Adipose tissue (tissue), 3 donors: ENCODE measurements around the gene RASAL2. TPM values are rescaled to one million over a fixed set of nuclear protein-coding genes. Genes with fewer than 3 reads are reported as not detected.
"Not testable (repeated sequence)": the region's sequence is repeated elsewhere in the genome, so short reads cannot be mapped to it uniquely, and the experiment has no call there.

ENCODE experiments used
- H3K27ac ChIP-seq: one replicate; pipeline ENCODE4 v1.5.1; 2013; ENCODE audit warnings: low read depth, low read length
- WGBS, 3 donors: extraction: QIAGEN DNeasy Blood & Tissue Kit; methylation state at CpG; one replicate each; pipeline ENCODE4 v1.1.7; 2013; 5-methylcytosine and 5-hydroxymethylcytosine counted together
- polyA plus RNA-seq, 3 donors: library from polyadenylated mRNA; stranded (reverse); fragments of 200-250 nt; gene quantifications; one replicate each; pipeline ENCODE4 v1.2.3, GENCODE V29; 2013
- donor health status: healthy with polysubstance abuse.
- donor health status: Bipolar disorder and iron deficiency.
- donor health status: healthy.

RASAL2 gene
- polyA plus RNA-seq, 3 donors = 2.8 to 7.0 (median 3.3) TPM

- WGBS, 3 donors = 95 to 97% (median 97%) methylated on average over 3 of the region's 3 CpGs
- not testable (repeated sequence) for H3K27ac ChIP-seq
Measured at GRCh38 chr1:178248284-178248683, 154.4 kb downstream of the RASAL2 start.

- not testable (repeated sequence) for H3K27ac ChIP-seq
- WGBS, 3 donors = 92 to 96% (median 95%) methylated on average over 3 of the region's 3 CpGs
Measured at GRCh38 chr1:178253581-178253980, 159.7 kb downstream of the RASAL2 start.

- H3K27ac ChIP-seq = no peak overlapping the region
Measured at GRCh38 chr1:178254433-178254832, 160.5 kb downstream of the RASAL2 start.

DNA sequence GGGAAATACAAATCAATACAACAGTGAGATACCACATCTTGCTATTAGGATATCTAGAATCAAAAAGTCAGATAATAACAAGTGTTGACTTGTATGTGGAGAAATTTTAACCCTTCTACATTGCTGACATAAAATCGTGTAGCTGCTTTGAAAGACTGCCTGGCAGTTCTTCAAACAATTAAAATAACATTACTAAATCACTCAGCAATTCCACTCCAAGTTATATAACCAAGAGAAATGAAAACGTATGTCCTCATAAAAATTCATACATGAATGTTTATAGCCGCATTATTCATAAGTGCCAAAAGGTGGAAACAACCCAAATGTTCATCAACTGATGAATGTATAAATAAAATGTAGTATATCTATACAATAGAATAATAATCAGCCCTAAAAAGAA is 164.6 kb downstream of the RASAL2 start:
- WGBS, 3 donors = 73 to 83% (median 74%) methylated on average over 3 of the region's 3 CpGs
- no peak overlapping the region for H3K27ac ChIP-seq

GRCh38 chr1:178262120-178262500 is 168.2 kb downstream of the RASAL2 start:
- WGBS, 3 donors = 30 to 50% (median 45%) methylated on average over 3 of the region's 3 CpGs
- no peak overlapping the region for H3K27ac ChIP-seq

GRCh38 chr1:178263341-178263740 is 169.4 kb downstream of the RASAL2 start:
- no peak overlapping the region for H3K27ac ChIP-seq
- WGBS, 3 donors = 31 to 39% (median 37%) methylated on average over 2 of the region's 2 CpGs

DNA sequence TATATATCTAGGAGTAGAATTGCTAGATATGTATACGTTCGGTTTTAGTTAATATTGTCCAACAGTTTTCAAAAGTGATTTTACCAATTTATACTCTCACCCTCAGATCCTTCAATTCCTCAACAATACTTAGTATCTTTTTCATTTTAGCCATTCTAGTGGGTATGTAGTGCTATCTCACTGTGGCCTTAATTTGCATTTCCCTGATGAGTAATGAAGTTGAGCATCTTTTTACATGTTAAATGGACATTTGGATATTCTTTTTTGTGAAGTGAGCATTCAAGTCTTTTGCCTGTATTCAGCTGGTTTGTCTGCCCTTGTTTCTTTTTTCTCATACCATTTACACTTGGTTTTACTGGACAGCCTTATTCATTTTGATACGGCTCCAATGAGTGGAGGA is 172.2 kb downstream of the RASAL2 start:
- H3K27ac ChIP-seq = no peak overlapping the region
- WGBS, 3 donors = 92 to 96% (median 96%) methylated on average over 3 of the region's 3 CpGs

GRCh38 chr1:178266619-178267066 is 172.7 kb downstream of the RASAL2 start:
- H3K27ac ChIP-seq = no peak overlapping the region
- WGBS, 3 donors = 88 to 96% (median 91%) methylated on average over 4 of the region's 4 CpGs

DNA sequence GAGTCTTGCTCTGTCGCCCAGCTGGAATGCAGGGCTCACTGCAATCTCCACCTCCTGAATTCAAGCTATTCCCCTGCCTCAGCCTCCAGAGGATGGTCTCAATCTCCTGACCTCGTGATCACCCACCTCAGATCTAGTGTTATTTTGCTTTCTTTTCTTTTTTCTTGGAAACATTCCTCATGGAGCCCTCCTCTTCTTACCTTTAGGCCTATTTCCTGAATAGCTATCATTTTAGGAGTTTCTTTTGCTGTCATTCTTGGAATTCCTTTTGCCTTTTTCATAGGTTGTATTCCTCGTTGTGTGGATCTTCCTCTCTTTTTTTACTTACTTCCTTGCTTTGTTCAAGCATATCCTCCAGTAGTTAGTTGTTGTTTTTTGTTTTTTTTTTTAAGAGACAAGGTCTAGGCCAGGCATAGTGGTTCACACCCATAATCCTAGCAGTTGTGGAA is 173.8 kb downstream of the RASAL2 start:
- H3K27ac ChIP-seq = no peak overlapping the region
- 67 to 87% (median 69%) methylated on average over 3 of the region's 3 CpGs for WGBS, 3 donors

DNA sequence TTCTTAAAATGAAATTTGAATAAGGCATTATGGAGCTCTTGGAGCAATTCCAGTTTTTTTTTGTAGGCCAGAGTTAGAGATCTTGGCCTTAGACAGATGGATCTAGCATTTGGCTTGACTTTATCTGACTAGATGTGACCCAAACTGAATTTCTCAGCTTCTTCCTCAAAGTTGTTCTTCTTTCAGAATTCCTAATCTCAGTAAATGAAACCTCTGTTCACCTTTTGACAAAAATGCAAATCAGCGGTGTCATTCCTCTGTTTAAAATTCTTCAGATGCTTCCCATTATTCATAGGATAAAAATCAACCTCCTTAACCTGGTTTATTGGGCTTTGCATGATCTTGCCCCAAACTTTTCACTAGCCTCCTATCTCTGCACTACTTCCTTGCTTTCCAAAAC is 177.6 kb downstream of the RASAL2 start:
- 82 to 94% (median 82%) methylated on average over 1 of the region's 1 CpG for WGBS, 3 donors
- no peak overlapping the region for H3K27ac ChIP-seq

DNA sequence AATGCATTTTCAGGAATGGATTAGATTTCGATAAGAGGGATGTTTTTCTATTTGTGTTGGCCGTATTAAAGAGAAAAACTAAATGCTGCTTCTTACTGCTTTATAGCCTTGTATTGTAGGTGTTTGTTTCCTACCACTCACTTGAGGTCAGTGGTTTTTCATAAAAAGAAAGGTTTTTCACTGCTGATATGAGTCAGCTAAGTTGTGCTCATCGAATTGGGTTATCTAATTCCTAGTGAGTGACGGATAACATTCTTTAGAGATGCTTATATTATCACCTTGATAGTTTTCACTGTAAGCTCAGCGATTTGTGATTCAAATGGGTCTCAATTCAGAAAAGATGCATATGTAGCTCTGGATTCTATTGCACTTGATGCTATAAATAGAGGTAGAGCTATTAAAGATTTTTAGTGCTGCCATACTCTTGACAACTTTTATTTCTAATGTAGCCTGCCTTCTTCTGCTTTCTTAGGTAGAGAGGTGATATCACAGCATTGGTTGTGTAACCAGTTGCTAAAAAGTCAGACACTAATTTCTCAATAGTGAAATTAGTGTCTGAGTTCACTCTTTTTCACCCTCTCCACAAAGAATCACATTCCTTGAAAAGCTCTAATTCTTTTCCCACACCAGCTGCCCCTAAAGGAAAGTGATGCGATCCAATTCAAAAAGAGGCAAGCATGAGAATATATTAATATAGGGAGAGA is 180.0 kb downstream of the RASAL2 start:
- no peak overlapping the region for H3K27ac ChIP-seq
- WGBS, 3 donors = 84 to 88% (median 88%) methylated on average over 6 of the region's 6 CpGs

DNA sequence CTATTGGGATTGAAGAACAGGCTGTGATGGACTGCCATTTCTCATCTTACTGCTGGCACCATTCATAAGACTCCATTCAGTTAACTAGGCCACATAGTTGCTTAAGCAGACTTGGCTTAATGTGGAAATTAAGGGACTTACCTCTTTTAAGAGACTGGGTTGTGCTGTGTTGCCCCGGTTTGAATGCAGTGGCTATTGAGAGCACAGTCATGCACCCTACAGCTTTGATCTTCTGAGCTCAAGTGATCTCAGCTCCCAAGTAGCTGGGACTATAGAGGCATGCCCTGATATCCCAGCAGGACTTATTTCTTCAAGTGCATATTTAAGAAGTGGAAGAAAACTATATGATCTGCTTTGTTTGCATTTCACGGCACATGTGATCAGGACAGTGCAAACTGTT is 181.1 kb downstream of the RASAL2 start:
- WGBS, 3 donors = 84 to 97% (median 90%) methylated on average over 2 of the region's 2 CpGs
- H3K27ac ChIP-seq = no peak overlapping the region

DNA sequence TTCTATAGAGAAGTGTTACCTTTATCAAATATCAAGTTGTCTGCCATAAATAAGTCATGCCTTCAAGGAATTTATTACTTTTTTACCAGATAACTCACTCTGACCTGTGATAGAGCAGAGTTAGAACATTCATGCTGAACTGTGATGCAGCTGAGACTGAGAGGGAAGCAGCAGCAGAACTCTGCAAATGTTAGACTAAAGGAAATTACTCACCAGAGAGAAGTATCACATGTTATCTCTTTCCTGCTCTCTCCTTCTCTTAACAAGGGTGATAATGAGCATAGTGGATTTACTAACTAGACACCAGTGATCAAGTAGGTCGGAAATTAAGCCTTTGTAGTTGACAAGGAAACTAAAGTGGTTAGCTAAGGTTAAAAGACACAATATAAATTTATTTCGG is 181.6 kb downstream of the RASAL2 start:
- no peak overlapping the region for H3K27ac ChIP-seq
- WGBS, 3 donors = 81 to 87% (median 83%) methylated on average over 2 of the region's 2 CpGs

- WGBS, 3 donors = 84 to 92% (median 88%) methylated on average over 4 of the region's 4 CpGs
- H3K27ac ChIP-seq = no peak overlapping the region
Measured at GRCh38 chr1:178277793-178278530, 184.1 kb downstream of the RASAL2 start.

GRCh38 chr1:178278916-178279686 is 185.2 kb downstream of the RASAL2 start:
- no peak overlapping the region for H3K27ac ChIP-seq
- 72 to 87% (median 77%) methylated on average over 1 of the region's 1 CpG for WGBS, 3 donors

DNA sequence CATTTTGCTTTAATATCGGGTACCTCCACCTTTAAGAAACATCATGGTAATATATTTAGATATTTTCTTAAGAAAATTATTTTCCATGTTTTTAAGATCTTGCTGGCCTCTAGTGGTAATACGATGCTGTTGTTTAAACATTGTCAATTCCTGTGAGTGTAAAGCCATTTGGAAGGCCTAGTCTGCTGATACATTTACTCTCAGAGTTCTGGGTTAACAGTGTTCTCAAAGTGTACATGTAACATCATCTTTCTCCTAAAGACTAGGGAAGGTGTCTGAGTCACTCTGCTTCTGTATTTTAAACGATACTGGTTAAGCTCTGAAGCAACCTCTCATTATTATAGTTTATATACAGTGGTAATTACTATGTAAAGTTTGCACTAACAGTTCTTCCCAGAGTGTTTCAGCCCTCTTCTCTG is 189.1 kb downstream of the RASAL2 start:
- 16 to 28% (median 20%) methylated on average over 3 of the region's 3 CpGs for WGBS, 3 donors
- H3K27ac ChIP-seq = no peak overlapping the region

DNA sequence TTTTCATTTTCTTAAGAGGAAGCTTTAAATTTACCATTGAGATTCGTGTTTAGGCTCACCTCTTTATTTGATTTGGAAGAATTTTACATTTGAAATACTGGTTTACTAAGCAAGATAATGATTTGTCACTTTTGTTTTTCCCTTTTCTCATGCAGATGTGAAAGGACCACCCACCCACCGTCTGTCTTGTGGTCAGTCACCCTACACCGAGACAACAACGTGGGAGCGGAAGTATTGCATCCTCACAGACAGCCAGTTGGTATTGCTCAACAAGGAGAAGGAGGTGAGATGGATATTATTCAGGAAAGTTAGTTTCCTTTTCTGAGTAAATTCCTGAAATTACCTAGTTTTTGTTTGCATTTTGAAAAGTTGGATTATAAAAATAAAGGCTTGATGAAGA is 189.5 kb downstream of the RASAL2 start:
- 43 to 69% (median 58%) methylated on average over 5 of the region's 5 CpGs for WGBS, 3 donors
- no peak overlapping the region for H3K27ac ChIP-seq

DNA sequence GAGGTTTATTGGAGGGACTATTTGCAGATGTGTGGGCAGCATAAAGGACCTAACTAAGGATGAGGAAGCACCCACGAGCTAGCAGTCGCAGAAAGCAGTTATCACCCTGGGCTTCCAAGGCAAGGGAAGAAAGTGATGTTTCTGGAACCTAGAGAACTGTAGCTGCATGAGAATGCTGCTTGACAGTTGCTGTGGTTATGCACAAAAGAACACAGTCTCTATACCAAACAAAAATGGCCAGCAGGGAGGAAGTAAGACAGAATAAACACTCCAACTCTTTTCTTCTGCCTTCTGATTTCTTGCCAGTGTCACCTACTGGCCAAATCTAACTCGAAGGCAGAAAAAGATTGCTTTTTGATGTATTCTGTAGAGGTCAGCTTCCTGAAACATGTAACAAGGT is 190.2 kb downstream of the RASAL2 start:
- H3K27ac ChIP-seq = no peak overlapping the region
- 34 to 58% (median 56%) methylated on average over 3 of the region's 3 CpGs for WGBS, 3 donors

DNA sequence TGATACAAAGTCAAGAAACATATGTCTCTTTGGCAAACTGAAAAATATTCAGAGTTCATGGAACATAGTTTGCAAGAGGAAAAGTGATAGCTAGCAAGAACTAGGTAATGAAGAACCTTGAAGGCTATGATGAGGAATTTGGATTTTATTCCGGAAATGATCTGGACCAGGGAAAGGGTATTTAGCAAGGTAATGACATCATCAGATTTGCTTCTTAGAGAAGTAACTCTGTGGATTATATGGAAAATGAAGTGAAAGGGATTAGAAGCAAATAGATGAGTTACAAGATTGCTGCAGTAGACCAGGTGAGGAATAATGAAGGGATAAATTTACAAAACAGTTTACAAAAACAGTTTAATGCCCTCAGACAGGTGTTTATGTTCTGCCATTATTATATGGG is 197.3 kb downstream of the RASAL2 start:
- 89 to 93% (median 92%) methylated on average over 1 of the region's 1 CpG for WGBS, 3 donors
- H3K27ac ChIP-seq = no peak overlapping the region
